CD4-positive, alpha-beta memory T cell (primary cell): ENCODE data around the gene MSI2. TPM values are rescaled to one million over a fixed set of nuclear protein-coding genes. Genes with fewer than 3 reads are reported as not detected.
A peak's percentile ranks its signal among the peaks of the same experiment; 100 is the strongest.

Experiments
- CTCF ChIA-PET: fragments of 350-600 bp; sonication (Branson Sonifier 250); formaldehyde crosslinking; loops from one replicate; lab custom pipeline; 2021; ENCODE audit warnings: inconsistent platforms; ENCODE audit not compliant: partially characterized antibody; lab: Charles Lee
- POLR2A ChIA-PET: fragments of 350-600 bp; sonication (Branson Sonifier 250); formaldehyde crosslinking; loops from one replicate; lab custom pipeline; 2021; ENCODE audit not compliant: partially characterized antibody; lab: Charles Lee
- DNase-seq, 5 donors: peaks; one replicate each; pipeline versions ENCODE4 v3.0.0 to v3.0.0-alpha.2; 2020 to 2022; ENCODE audit warnings: mixed read lengths in 1 of 5
- H3K27ac ChIP-seq: one replicate; pipeline ENCODE4 v1.7.0; 2013; ENCODE audit warnings: low read depth, low read length
- H3K27me3 ChIP-seq: 2 replicates; pipeline ENCODE4 v1.7.0; 2013; ENCODE audit warnings: mild to moderate bottlenecking, low read length, moderate library complexity; ENCODE audit not compliant: insufficient read depth
- H3K36me3 ChIP-seq: 2 replicates; pipeline ENCODE4 v1.7.0; 2013; ENCODE audit warnings: mild to moderate bottlenecking, low read length, moderate library complexity; ENCODE audit not compliant: insufficient read depth
- H3K4me1 ChIP-seq: 2 replicates; pipeline ENCODE4 v1.7.0; 2013; ENCODE audit warnings: mild to moderate bottlenecking, low read length, moderate library complexity; ENCODE audit not compliant: insufficient read depth
- H3K4me3 ChIP-seq, 2 donors: one replicate each; pipeline ENCODE4 v1.7.0; 2013; ENCODE audit warnings: low read length in 2 of 2, mild to moderate bottlenecking in 1 of 2
- H3K9me3 ChIP-seq, 2 donors: one replicate each; pipeline ENCODE4 v1.7.0; 2013; ENCODE audit warnings: low read length in 2 of 2, control low read depth in 1 of 2; ENCODE audit not compliant: control insufficient read depth in 1 of 2
- H3K27ac Mint-ChIP-seq, 7 donors: one replicate each; pipeline ENCODE4 v1.8.0; 2020 to 2021; ENCODE audit warnings: mixed read lengths in 7 of 7, mild to moderate bottlenecking in 6 of 7, inconsistent platforms in 3 of 7, moderate library complexity in 3 of 7
- H3K27me3 Mint-ChIP-seq, 2 donors: one replicate each; pipeline ENCODE4 v1.8.0; 2020 to 2021; ENCODE audit warnings: mixed read lengths in 2 of 2
- H3K36me3 Mint-ChIP-seq, 2 donors: one replicate each; pipeline ENCODE4 v1.8.0; 2020 to 2021; ENCODE audit warnings: mixed read lengths in 2 of 2, inconsistent platforms in 1 of 2, mild to moderate bottlenecking in 1 of 2
- H3K4me1 Mint-ChIP-seq, 4 donors: one replicate each; pipeline ENCODE4 v1.8.0; 2020 to 2021; ENCODE audit warnings: mixed read lengths in 4 of 4, mild to moderate bottlenecking in 1 of 4
- H3K4me3 Mint-ChIP-seq, 8 donors: one replicate each; pipeline ENCODE4 v1.8.0; 2020 to 2021; ENCODE audit warnings: mixed read lengths in 8 of 8, mild to moderate bottlenecking in 7 of 8, moderate library complexity in 6 of 8, inconsistent platforms in 3 of 8
- H3K9me3 Mint-ChIP-seq, 8 donors: one replicate each; pipeline ENCODE4 v1.8.0; 2020 to 2021; ENCODE audit warnings: mixed read lengths in 8 of 8, mild to moderate bottlenecking in 5 of 8, inconsistent platforms in 3 of 8, moderate library complexity in 1 of 8
- intact Hi-C: fragments of 100-400 bp; cut with micrococcal nuclease; formaldehyde crosslinking; loops from one replicate; pipeline ENCODE4 v1.15.1; 2023
- polyA plus RNA-seq, 2 donors: library from polyadenylated mRNA; unstranded; fragments of 300-500 nt; fragmentation: Illumina TruSeq; gene quantifications; one replicate each; pipeline ENCODE4 v1.2.3, GENCODE V29; 2021
- total RNA-seq, 2 experiments: library from RNA; stranded (reverse); gene quantifications; one replicate each; pipeline ENCODE4 v1.2.3, GENCODE V29; 2021

MSI2 gene
- 100 to 1,000 TPM; 107 to 110 TPM for total RNA-seq
- polyA plus RNA-seq: 1 to 10 TPM; 2.1 to 4.0 TPM

DNA sequence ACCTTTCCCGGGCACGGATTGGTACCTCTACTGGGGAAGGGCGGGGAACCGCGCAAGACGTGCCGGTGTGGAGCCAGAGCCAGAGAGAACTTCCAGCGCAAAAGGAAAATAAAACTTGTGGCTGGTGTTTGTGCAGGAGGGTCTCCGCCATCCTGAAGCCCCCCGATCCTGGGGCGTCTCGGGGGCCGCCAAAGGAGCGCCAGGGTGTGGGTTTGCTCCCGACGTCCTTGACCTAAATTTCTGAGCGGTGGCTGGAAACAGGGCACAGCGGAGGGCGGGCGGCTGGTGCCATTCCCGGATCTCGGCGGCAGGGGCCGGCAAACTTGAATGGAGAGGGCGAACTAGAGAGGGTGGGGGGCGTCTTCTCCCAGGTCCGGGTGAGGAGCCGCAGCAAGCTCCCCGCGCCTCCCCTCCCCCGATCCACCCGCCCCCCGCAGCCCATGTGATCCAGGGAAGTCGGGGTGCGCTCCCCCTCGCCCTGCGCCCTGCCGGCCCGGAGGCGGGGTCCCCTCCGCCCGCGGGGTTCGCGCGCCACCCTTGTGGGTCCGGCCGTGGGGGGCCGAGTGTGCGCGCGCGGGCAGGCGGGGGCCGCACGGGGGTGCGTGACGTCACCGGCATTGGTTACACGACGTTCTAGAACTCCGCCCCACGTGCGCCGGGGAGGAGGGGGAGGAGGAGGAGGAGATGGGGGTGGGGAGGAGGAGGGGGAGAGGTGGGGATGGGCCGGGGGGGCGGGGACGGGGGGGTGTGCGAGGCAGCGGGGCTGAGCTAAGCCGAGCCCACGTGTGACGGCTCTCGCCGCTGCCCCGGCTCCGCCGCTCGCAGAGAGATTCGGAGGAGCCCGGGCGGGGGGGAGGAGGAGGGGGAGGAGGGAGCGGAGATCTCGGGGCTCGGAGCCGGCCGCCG is at the start of gene MSI2:
Gene MSI2, plus strand, starts transcription at position 748 of the 906 bp plus-strand sequence. CDS start 220 bp downstream, outside the sequence.
- peaks cover 34 to 62% (median 42%) of the 10 kb centered on the region in 4 donors for H3K4me1 Mint-ChIP-seq

DNA sequence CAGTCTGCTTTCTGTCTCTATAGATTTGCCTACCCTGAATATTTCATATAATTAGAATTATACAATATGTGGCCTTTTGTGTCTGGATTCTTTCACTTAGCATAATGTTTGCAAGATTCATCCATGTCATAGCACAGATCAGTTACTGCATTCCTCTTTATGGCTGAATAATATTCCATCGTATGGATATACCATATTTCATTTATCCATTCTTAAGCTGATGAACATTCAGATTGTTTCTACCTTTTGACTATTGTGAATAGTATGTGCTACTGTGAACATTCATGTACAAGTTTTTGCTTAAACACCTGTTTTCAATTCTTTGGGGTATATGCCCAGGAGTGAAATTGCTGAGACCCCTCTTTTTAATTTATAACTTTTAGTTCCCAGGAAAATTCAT is 49.4 kb upstream of the MSI2 start:
- no peak for DNase-seq
- Histone ChIP-seq H3K4me3 (no peak overlapping the region), H3K4me1 (no peaks in the 10 kb centered on the region), H3K36me3 (no peaks in the 10 kb centered on the region), H3K27ac (no peak overlapping the region), H3K9me3 (no peaks in the 10 kb centered on the region), H3K27me3 (no peaks in the 10 kb centered on the region)
- peaks cover 2 to 25% (median 14%) of the 10 kb centered on the region in 8 donors for H3K9me3 Mint-ChIP-seq
- H3K27me3 Mint-ChIP-seq: peaks cover 10 to 13% of the 10 kb centered on the region in 2 donors
- POLR2A ChIA-PET: no interaction called here
- H3K4me3 Mint-ChIP-seq: no peak overlapping the region
- H3K4me1 Mint-ChIP-seq: peaks cover 0 to 4% (median under 1%) of the 10 kb centered on the region in 4 donors
- intact Hi-C loops: no loop called here
- H3K36me3 Mint-ChIP-seq: peaks cover 0 to 2% of the 10 kb centered on the region in 2 donors
- H3K27ac Mint-ChIP-seq: no peak overlapping the region
- CTCF ChIA-PET: interaction anchor here (1.3 kb wide), 1 partner anchor 36 kb away, joined by 4 read pairs; no protein-coding TSS in a partner anchor

More for the DNA sequence above, at the start of gene MSI2:
- intact Hi-C loops: loop anchor here (1.0 to 10.0 kb wide), 9 partner anchors 13 to 1851 kb away; partner anchors contain the start of genes AKAP1, C17orf67, CCDC182 and DGKE
- ChIA-PET CTCF (interaction anchor here (1.9 to 7.4 kb wide), 2 partner anchors 13 to 416 kb away, joined by 6 to 56 read pairs; no protein-coding TSS in a partner anchor), POLR2A (interaction anchor here (0.6 to 2.0 kb wide), 4 partner anchors 12 to 152 kb away, joined by 3 to 10 read pairs (median 4); no protein-coding TSS in a partner anchor)
- H3K27ac ChIP-seq: peak within 1 kb of the TSS; percentile 77
- peak; percentile 88 to 95 (median 89) for DNase-seq
- no peaks in the 10 kb centered on the region for H3K9me3 ChIP-seq
- H3K4me1 ChIP-seq: peaks cover 38% of the 10 kb centered on the region
- Mint-ChIP-seq H3K27me3 (no peaks in the 10 kb centered on the region), H3K36me3 (peaks cover 13 to 33% of the 10 kb centered on the region in 2 donors), H3K4me3 (peak within 1 kb of the TSS; percentile 87 to 97 (median 94)), H3K9me3 (peaks cover 0 to 3% (median 0%) of the 10 kb centered on the region in 8 donors), H3K27ac (peak within 1 kb of the TSS; percentile 88 to 99 (median 94))
- no peaks in the 10 kb centered on the region for H3K36me3 ChIP-seq
- no peaks in the 10 kb centered on the region for H3K27me3 ChIP-seq
- peak within 1 kb of the TSS; percentile 62 to 72 for H3K4me3 ChIP-seq

DNA sequence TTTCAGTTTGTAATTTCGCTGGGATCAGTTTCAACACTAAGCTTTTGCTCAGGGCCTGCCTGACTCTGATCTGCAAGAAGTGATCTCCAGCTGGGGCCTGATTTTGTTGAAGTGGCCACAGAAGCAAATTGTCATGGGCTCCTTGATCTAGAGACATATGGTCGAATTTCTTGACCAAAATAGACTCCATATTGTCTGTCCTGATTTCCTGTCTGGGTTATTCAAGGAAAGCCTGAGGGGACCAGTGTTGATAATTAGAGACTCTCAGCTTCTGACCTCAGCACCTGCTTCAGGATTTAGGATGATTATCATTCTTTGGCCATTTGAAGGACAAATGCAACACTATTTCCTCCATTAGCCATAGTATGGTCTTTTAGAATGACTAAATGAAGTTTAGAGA is 48.9 kb upstream of the MSI2 start:
- H3K4me1 Mint-ChIP-seq: peaks cover 0 to 4% (median under 1%) of the 10 kb centered on the region in 4 donors
- H3K9me3 Mint-ChIP-seq: peaks cover 2 to 25% (median 14%) of the 10 kb centered on the region in 8 donors
- intact Hi-C loops: no loop called here
- Histone ChIP-seq H3K4me3 (no peak overlapping the region), H3K36me3 (no peaks in the 10 kb centered on the region), H3K9me3 (no peaks in the 10 kb centered on the region), H3K4me1 (no peaks in the 10 kb centered on the region), H3K27ac (no peak overlapping the region), H3K27me3 (no peaks in the 10 kb centered on the region)
- ChIA-PET POLR2A (no interaction called here), CTCF (interaction anchor here (1.3 kb wide), 1 partner anchor 35 kb away, joined by 4 read pairs; no protein-coding TSS in a partner anchor)
- H3K27me3 Mint-ChIP-seq: peaks cover 10 to 16% of the 10 kb centered on the region in 2 donors
- no peak for DNase-seq
- H3K36me3 Mint-ChIP-seq: peaks cover 0 to 2% of the 10 kb centered on the region in 2 donors
- H3K4me3 Mint-ChIP-seq: no peak overlapping the region
- no peak overlapping the region for H3K27ac Mint-ChIP-seq

DNA sequence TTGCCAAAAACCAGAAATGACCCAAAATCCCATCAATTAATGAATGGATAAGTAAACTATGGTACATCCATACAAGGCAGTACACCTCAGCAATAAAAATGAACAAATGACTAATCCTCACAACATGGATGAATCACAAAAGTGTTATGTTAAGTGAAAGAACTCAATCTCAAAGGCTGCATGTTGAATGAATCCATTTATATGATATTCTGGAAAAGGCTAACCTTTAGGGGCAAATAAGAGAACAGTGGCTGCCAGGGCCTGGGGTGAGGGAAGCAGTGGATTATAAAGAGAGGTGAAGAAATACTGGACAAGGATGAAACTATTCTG is 46.1 kb upstream of the MSI2 start:
- no peaks in the 10 kb centered on the region for H3K36me3 ChIP-seq
- Mint-ChIP-seq H3K27ac (no peak overlapping the region), H3K36me3 (peaks cover 0 to 2% of the 10 kb centered on the region in 2 donors), H3K27me3 (peaks cover 15 to 19% of the 10 kb centered on the region in 2 donors), H3K4me1 (peaks cover 0 to 4% (median under 1%) of the 10 kb centered on the region in 4 donors), H3K9me3 (peaks cover 2 to 25% (median 14%) of the 10 kb centered on the region in 8 donors), H3K4me3 (no peak overlapping the region)
- POLR2A ChIA-PET: no interaction called here
- intact Hi-C loops: no loop called here
- no peak for DNase-seq
- H3K27me3 ChIP-seq: no peaks in the 10 kb centered on the region
- H3K4me3 ChIP-seq: no peak overlapping the region
- H3K4me1 ChIP-seq: no peaks in the 10 kb centered on the region
- CTCF ChIA-PET: no interaction called here
- no peak overlapping the region for H3K27ac ChIP-seq
- H3K9me3 ChIP-seq: no peaks in the 10 kb centered on the region

DNA sequence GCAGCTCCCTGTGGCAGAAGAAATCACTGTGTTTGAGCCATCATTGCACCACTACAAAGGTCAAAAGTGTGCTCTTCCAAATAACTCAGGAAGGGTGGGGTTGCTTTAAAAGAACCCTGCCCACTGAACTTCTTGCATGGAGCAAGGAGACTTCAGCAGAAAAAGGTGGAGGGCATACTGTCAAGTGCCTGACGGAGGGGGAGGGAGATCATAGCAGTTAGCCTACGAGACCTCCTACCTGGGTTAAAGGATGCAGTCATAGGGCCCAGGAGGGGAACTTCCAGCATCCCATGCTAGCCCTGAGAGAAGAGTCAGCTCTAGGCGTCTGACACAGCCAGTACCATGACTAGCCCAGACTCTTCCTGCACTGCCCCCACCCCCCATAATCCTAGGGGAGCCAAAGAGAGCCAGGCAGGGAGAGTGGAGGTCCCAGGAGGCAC is 45.3 kb upstream of the MSI2 start:
- ChIA-PET CTCF (no interaction called here), POLR2A (no interaction called here)
- Histone ChIP-seq H3K4me1 (no peaks in the 10 kb centered on the region), H3K27ac (no peak overlapping the region), H3K4me3 (no peak overlapping the region), H3K27me3 (no peaks in the 10 kb centered on the region), H3K36me3 (no peaks in the 10 kb centered on the region), H3K9me3 (no peaks in the 10 kb centered on the region)
- Mint-ChIP-seq H3K36me3 (peaks cover 0 to 2% of the 10 kb centered on the region in 2 donors), H3K9me3 (peaks cover 2 to 25% (median 14%) of the 10 kb centered on the region in 8 donors), H3K27ac (no peak overlapping the region), H3K27me3 (peaks cover 15 to 22% of the 10 kb centered on the region in 2 donors), H3K4me3 (peak overlapping the region in 1 of 8 donors; percentile 32), H3K4me1 (peaks cover 0 to 4% (median under 1%) of the 10 kb centered on the region in 4 donors)
- no peak for DNase-seq
- intact Hi-C loops: no loop called here

DNA sequence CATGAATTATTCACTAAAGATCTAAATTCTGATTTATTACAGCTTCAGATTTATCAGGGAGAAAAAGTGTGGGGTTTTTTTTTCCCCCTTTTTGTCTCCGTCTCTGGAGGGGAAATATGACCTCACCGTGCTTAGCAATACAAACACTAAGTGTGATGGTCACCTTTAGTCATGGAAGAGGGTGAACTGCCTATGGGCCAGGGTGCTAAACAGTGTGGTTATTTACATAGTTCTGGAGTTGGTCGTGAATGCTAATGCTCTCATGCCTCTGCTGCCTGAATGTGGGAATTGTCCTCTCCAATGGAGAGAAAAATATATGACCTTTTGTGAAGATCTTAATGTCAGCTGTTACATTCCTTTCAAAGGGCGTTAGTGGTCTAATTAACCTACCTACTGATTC is 44.8 kb upstream of the MSI2 start:
- Mint-ChIP-seq H3K27ac (no peak overlapping the region), H3K27me3 (peaks cover 17 to 22% of the 10 kb centered on the region in 2 donors), H3K4me3 (no peak overlapping the region), H3K9me3 (peaks cover 2 to 25% (median 12%) of the 10 kb centered on the region in 8 donors), H3K36me3 (peaks cover 0 to 2% of the 10 kb centered on the region in 2 donors), H3K4me1 (peaks cover 0 to 4% (median under 1%) of the 10 kb centered on the region in 4 donors)
- no peaks in the 10 kb centered on the region for H3K9me3 ChIP-seq
- H3K4me3 ChIP-seq: no peak overlapping the region
- H3K27me3 ChIP-seq: no peaks in the 10 kb centered on the region
- ChIA-PET POLR2A (no interaction called here), CTCF (no interaction called here)
- H3K4me1 ChIP-seq: no peaks in the 10 kb centered on the region
- DNase-seq: no peak
- H3K36me3 ChIP-seq: no peaks in the 10 kb centered on the region
- H3K27ac ChIP-seq: no peak overlapping the region
- intact Hi-C loops: no loop called here
